ENCODE data around the gene PRG3. TPM values are rescaled to one million over a fixed set of nuclear protein-coding genes. Genes with fewer than 3 reads are reported as not detected.

PRG3 gene
- total RNA-seq, 2 donors from 2014 or later = not detected

DNA sequence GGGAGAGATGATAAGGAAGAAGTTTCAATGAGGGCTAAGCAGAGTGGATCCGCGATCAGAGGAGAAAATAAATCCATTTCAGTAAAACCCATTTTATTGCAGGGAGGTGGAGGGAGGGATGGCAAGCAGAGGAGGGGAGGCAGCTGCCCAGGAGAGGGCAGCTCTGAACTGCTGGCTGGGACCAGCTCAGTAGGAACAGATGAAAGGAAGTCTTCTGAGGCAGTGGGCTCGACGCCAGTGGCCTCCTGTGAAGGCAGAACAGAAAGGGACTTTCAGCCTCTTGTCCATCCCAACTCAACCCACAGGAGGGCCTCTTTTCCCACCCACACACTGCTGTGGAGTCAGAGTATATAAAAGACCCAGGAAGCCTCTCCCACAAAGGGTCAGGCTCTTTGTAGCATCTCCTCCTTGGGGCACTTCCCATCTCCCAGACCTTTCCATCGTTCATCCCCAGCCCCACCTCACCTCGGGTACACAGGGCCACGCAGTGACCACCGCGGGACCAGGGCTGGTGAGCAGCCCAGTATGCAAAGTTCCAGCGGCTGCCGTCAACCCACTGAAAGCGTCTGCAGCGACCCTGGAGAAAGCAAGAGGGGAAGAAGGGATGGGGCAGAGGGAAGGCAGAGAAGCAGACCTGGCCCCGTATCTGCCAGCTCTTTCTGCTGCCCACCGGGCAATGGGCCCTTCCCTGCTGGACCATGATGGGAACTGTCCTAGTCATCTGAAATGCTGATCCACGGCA, 6.5 kb upstream of the PRG3 start:
- H3K27me3 Mint-ChIP-seq = no peaks in the 10 kb centered on the region

DNA sequence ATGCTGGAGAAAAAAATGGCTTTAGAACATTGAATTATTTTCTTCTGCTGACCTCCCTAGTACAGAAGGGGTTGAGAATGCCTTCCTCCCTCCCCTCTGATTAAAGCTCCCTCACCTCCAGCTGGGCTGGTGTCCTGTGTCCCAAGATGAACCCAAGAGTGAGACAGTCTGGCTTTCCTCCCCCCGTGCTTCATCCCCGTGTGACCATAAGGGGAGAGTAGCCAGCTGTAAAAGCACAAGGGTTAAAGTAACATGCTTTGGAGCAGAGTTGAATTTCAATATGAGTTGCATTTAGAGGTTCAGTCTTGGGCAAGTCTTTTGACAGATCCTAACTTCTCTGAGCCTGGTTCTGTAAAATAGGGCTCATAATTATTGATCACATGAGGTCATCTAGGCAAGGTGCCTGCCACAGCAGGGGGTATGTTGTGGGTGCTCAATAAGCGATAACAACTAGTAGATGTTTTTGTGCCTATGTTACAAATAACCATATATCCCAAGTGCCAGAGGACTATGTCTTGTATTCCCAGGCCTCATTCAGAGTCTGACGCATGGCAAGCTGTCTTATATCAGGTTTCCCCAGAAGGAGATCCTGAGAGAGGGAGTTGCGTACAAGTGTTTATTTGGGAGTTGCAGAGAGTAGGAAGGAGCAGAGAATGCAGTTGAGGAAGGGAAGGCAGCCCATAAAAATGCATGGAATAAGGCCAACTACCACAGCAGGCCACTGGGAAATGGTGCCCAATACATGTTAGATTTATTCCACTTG, 5.4 kb upstream of the PRG3 start:
- Mint-ChIP-seq H3K4me1 (no peaks in the 10 kb centered on the region), H3K4me3 (no peak overlapping the region), H3K36me3 (ENCODE audit: low read depth) (no peaks in the 10 kb centered on the region), H3K27me3 (no peaks in the 10 kb centered on the region), H3K9me3 (no peaks in the 10 kb centered on the region), H3K27ac (no peak overlapping the region)
- ATAC-seq (replicated peaks) = no peak

More for the DNA sequence above, 6.5 kb upstream of the PRG3 start:
- ATAC-seq (replicated peaks) = no peak
- no peak overlapping the region for H3K4me3 Mint-ChIP-seq
- H3K36me3 Mint-ChIP-seq (ENCODE audit: low read depth) = no peaks in the 10 kb centered on the region
- no peaks in the 10 kb centered on the region for H3K9me3 Mint-ChIP-seq
- no peaks in the 10 kb centered on the region for H3K4me1 Mint-ChIP-seq
- no peak overlapping the region for H3K27ac Mint-ChIP-seq

DNA sequence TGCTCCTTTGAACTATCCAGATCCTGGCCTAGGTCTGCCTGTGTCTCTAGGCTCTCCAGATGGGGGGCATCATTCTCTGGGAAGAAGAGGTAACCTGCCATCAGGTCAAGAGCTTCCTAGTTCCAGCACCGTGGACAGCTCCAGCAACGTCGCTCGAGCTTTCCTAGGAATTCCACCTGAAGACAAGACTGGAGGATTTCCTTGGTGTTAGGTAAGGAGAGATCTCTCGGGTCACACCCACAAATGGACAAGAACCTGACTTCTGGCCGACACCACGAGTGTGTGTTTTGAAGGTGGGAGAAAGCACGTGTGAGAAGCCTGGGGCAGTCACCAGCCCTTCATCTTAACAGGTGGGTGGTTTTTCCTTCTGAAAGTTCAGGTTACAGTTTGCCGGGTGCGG, 1.2 kb downstream of the PRG3 start:
- H3K4me1 Mint-ChIP-seq = no peaks in the 10 kb centered on the region

DNA sequence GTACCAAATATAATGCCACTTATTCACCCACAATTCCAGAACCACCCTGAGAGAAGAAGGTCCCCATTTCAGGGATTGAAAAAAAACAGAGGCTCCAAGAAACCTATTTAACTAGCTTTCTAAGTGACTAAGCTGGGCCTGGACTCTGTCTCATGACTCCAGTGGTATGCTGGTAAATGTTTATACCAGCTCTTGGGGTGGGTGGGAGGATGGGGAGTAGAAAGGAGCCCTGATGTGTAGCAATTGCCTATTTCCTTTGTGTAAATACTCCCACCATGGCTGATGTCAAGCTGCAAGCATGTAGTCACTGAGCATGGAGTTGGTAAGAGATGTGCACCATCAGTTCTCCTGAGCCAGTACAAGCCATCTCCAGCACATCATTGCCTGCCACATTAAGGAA, 2.8 kb downstream of the PRG3 start:
- Mint-ChIP-seq H3K4me1 (no peaks in the 10 kb centered on the region), H3K36me3 (ENCODE audit: low read depth) (no peaks in the 10 kb centered on the region), H3K4me3 (no peak overlapping the region), H3K27me3 (peaks cover 13% of the 10 kb centered on the region), H3K9me3 (no peaks in the 10 kb centered on the region), H3K27ac (no peak overlapping the region)
- no peak for ATAC-seq (replicated peaks)

More for the DNA sequence above, 1.2 kb downstream of the PRG3 start:
- ATAC-seq (replicated peaks) = no peak
- H3K27ac Mint-ChIP-seq = no peak overlapping the region
- peaks cover 13% of the 10 kb centered on the region for H3K27me3 Mint-ChIP-seq
- no peaks in the 10 kb centered on the region for H3K36me3 Mint-ChIP-seq (ENCODE audit: low read depth)
- no peak overlapping the region for H3K4me3 Mint-ChIP-seq
- H3K9me3 Mint-ChIP-seq = no peaks in the 10 kb centered on the region

DNA sequence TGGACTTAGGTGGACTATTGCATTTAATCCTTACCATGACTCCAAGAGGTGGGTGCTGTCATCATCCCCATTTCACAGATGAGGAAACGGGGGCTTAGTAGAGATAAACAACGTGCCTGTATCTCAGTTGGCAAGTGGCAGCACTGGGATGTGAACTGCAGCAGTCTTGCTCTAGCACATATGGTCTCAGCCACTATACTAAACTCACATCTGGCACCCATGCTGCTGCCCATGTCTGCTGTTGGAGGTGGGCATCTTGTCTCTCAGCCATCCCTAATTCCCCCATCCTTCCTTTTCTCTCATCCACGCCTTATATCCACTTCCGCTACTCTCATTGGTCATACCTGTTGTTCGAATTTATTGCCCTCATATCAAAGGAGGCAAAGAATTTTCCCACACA, 3.8 kb downstream of the PRG3 start:
- ATAC-seq (replicated peaks) = no peak
- H3K27me3 Mint-ChIP-seq = peaks cover 13% of the 10 kb centered on the region
- H3K27ac Mint-ChIP-seq = no peak overlapping the region
- no peak overlapping the region for H3K4me3 Mint-ChIP-seq
- no peaks in the 10 kb centered on the region for H3K9me3 Mint-ChIP-seq
- H3K36me3 Mint-ChIP-seq (ENCODE audit: low read depth) = no peaks in the 10 kb centered on the region
- no peaks in the 10 kb centered on the region for H3K4me1 Mint-ChIP-seq

DNA sequence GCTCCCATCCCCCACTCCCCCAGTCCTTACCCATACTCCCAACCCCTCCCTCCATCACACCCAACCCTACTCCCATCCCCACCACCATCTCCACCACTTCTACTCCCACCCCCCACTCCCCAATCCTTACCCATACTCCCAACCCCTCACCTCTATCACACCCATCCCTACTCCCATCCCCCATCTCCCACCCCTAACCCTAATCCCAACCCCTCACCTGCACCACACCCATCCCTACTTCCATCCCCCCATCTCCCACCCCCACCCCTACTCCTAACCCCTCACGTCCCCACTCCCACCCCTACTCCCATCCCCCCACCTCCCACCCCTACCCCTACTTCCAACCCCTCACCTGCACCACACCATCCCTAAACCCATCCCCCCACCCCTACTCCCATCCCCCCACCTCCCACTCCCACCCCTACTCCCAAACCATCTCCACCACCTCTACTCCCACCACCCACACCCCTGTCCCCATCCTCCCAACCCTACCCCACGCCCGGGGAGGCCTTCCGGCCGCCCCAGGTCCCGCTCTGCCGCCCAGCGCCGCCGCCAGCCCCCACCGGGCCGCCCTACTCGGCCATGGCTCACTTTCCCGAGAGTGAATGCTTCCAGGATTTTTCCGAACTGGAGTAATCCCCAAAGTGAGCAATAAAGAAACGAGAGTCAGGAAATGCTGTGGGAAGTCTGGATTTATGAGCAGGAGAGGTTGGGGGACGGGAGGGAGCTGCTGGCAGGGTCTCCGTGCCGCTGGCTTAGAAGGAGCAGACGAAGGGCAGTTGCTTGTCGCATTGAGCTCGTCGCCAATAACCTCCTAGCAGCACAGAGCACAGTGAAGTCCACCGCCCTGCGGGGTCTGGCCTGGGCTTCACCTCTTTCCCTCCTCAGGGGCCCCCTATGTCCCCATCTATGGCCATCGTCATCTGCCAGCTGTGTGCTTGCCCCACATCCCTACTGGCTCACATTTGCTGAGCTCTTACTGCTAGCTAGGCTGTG, 4.6 kb downstream of the PRG3 start:
- no peak overlapping the region for H3K27ac Mint-ChIP-seq

DNA sequence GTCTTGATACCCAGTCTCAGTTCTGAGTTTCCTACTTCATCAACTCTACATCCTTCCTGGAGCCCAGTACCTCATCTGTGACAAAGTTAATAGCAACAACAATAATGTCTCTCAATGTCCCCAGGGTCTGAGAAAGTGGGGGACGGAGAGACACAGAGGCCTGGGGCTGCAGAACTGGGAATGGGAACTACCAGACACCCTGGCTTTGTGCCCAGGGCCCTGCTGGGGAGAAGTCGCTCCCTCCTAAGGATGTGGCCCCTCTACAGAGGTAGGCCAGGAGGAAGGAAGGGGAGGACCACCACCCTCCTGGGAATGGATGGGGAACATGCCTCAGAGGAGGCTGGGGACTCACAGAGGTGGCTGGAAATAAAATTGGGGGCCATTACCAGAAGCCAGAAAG, 5.5 kb downstream of the PRG3 start:
- no peaks in the 10 kb centered on the region for H3K9me3 Mint-ChIP-seq
- no peaks in the 10 kb centered on the region for H3K4me1 Mint-ChIP-seq
- no peak for ATAC-seq (replicated peaks)
- H3K36me3 Mint-ChIP-seq (ENCODE audit: low read depth) = no peaks in the 10 kb centered on the region
- H3K27ac Mint-ChIP-seq = no peak overlapping the region
- peaks cover 13% of the 10 kb centered on the region for H3K27me3 Mint-ChIP-seq
- H3K4me3 Mint-ChIP-seq = no peak overlapping the region

More for the DNA sequence above, 4.6 kb downstream of the PRG3 start:
- no peak overlapping the region for H3K4me3 Mint-ChIP-seq
- H3K27me3 Mint-ChIP-seq = peaks cover 13% of the 10 kb centered on the region
- no peaks in the 10 kb centered on the region for H3K9me3 Mint-ChIP-seq
- no peak for ATAC-seq (replicated peaks)
- H3K36me3 Mint-ChIP-seq (ENCODE audit: low read depth) = no peaks in the 10 kb centered on the region
- H3K4me1 Mint-ChIP-seq = no peaks in the 10 kb centered on the region

DNA sequence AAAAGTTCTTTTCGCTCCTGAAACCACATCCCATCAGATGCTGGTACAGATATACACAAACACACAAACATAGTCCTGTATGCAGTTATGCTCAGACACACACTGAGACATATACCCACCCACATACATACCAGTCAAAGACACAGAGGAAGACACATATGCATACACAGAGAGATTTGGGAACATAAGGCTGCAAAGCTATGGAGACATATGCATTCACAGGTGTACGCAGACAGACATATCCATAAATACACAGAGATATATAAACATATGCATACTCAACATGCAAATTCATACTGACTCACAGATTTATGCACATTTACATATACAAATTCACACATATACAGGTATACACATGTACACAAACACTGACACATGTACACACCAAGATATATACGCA, 6.0 kb downstream of the PRG3 start:
- no peaks in the 10 kb centered on the region for H3K9me3 Mint-ChIP-seq
- no peaks in the 10 kb centered on the region for H3K36me3 Mint-ChIP-seq (ENCODE audit: low read depth)
- ATAC-seq (replicated peaks) = no peak
- H3K27ac Mint-ChIP-seq = no peak overlapping the region
- H3K4me3 Mint-ChIP-seq = no peak overlapping the region
- H3K4me1 Mint-ChIP-seq = no peaks in the 10 kb centered on the region
- H3K27me3 Mint-ChIP-seq = peaks cover 13% of the 10 kb centered on the region

DNA sequence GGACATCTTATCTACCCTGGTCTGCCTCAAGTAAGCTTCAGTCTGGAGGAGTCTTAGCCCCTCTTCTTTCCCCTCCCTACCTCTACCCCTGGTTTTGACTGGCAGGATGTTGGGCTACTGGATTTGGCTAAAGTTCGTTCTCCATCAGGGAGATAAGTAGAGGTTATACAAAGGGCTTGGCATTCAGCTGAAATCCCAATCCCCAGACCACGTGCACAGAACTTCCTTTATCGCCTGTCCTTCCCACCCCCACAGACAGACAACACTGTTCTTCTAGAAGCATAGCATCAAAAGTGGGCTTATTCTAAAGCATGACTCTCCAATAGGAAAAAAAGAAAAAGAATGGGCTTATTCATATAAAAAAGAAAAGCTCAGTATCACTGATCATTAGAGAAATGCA, 7.8 kb downstream of the PRG3 start:
- Mint-ChIP-seq H3K4me1 (no peaks in the 10 kb centered on the region), H3K27me3 (peaks cover 10% of the 10 kb centered on the region), H3K27ac (no peak overlapping the region), H3K36me3 (ENCODE audit: low read depth) (no peaks in the 10 kb centered on the region), H3K9me3 (no peaks in the 10 kb centered on the region), H3K4me3 (no peak overlapping the region)
- no peak for ATAC-seq (replicated peaks)

DNA sequence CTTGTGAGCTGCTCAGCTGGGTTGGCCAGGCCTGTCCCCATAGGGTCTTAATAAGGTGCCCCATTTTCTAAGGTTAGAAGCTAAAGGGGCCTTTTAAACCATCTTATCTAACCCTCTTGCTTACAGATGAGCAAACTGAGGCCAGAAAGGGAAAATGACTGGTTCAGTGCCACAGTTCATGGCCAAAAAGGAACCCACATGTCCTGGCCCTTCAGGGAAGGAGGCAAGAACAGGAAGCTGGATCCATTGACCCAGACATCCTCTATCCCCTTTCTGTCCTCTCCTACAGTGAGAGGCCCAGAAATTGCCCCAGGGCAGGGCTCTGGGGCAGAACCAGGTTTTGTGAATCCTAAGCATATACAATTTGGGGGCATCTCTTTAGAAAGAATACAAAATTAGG, 10.0 kb downstream of the PRG3 start:
- no peak overlapping the region for H3K27ac Mint-ChIP-seq
- no peak overlapping the region for H3K4me3 Mint-ChIP-seq
- H3K36me3 Mint-ChIP-seq (ENCODE audit: low read depth) = no peaks in the 10 kb centered on the region
- H3K9me3 Mint-ChIP-seq = no peaks in the 10 kb centered on the region
- no peaks in the 10 kb centered on the region for H3K4me1 Mint-ChIP-seq
- ATAC-seq (replicated peaks) = no peak
- H3K27me3 Mint-ChIP-seq = peaks cover 3% of the 10 kb centered on the region

DNA sequence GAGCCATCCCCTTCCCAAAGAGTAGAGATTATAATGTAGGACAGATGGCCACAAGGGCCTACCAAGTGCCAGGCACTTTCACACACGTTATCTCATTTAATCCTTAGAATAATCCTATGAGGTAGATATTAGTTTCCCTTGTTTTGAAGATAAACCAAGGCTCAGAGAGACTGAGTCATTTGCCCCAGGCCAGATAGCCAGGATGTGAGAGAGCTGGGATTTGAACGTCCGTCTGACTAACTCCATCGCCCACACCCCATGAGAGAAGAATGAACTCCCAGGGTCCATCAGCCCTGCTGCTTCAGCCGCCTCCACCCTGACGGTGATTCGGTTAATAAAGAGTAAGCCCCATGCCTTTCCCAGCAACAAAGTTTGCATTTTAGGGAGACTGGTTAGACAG, 10.7 kb downstream of the PRG3 start:
- H3K27me3 Mint-ChIP-seq = peaks cover 3% of the 10 kb centered on the region
- no peak for ATAC-seq (replicated peaks)

DNA sequence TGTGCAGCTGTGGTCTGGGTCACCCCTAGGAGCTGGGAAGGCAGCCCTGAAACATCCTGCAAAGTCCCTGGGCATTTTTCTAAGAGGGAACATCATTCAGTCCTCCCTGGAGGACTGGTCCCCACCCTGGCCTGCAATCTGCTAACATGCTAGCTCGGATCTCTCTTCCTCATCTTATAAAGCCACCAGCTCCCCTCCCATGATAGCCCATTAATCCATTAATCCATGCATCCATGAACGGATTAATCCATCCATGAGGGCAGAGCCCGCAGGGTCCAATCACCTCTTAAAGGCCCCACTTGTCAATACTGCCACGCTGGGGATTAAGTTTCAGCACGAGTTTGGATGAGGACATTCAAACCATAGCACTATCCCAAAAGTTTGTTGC, 12.1 kb downstream of the PRG3 start:
- no peak overlapping the region for H3K27ac Mint-ChIP-seq
- ATAC-seq (replicated peaks) = no peak
- H3K36me3 Mint-ChIP-seq (ENCODE audit: low read depth) = no peaks in the 10 kb centered on the region
- no peaks in the 10 kb centered on the region for H3K4me1 Mint-ChIP-seq
- H3K27me3 Mint-ChIP-seq = peaks cover 3% of the 10 kb centered on the region
- no peak overlapping the region for H3K4me3 Mint-ChIP-seq
- no peaks in the 10 kb centered on the region for H3K9me3 Mint-ChIP-seq

More for the DNA sequence above, 10.7 kb downstream of the PRG3 start:
- H3K9me3 Mint-ChIP-seq = no peaks in the 10 kb centered on the region
- H3K27ac Mint-ChIP-seq = no peak overlapping the region
- no peak overlapping the region for H3K4me3 Mint-ChIP-seq
- no peaks in the 10 kb centered on the region for H3K36me3 Mint-ChIP-seq (ENCODE audit: low read depth)
- no peaks in the 10 kb centered on the region for H3K4me1 Mint-ChIP-seq

DNA sequence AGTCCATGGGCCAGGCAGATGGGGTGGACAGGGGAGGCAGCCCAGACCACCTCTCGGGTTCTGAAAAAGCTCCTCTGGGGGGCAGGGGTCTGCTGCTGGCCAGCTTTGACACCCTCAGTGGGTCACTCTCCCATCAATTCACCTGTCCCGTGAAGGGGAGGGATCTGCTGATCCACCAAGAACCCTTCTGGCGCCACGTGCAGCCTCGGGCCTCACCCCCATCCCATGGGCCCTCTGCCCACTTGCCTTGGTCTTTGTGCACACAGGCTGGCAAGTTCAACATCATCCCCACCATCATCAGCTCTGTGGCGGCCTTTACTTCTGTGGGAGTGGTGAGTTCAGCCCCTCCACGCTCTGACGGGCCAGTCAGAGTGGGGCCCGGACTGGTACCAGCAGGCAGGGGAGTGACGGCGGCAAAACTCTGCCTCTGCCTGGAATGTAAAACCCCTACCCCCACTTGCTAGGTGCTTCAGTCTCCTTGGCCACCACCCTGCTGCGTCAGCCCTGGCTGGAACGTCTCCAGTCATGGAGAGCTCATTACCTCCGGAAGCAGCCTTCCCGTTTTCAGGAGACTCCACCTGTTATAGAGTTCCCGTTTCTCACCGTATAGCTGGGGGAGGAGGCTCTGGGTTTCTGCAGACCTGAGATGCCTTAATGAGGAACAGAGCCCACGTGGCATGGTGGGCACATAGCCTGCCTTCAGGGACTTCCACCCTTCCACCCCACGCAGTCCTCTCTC, 12.7 kb downstream of the PRG3 start:
- Mint-ChIP-seq H3K27me3 (peaks cover 5% of the 10 kb centered on the region), H3K9me3 (no peaks in the 10 kb centered on the region), H3K4me1 (no peaks in the 10 kb centered on the region), H3K4me3 (no peak overlapping the region), H3K27ac (no peak overlapping the region), H3K36me3 (ENCODE audit: low read depth) (no peaks in the 10 kb centered on the region)
- no peak for ATAC-seq (replicated peaks)
